HG02678 (cell line): ENCODE results near the gene TMEM120B.
"Not testable (repeated sequence)": the region's sequence is repeated elsewhere in the genome, so short reads cannot be mapped to it uniquely, and the experiment has no call there.

Source experiments
- ATAC-seq: cut with Tn5 transposase; IDR thresholded peaks from one replicate; pipeline ENCODE4 v1.9.1; 2021; ENCODE audit warnings: mild to moderate bottlenecking, moderate library complexity; ENCODE audit not compliant: unreplicated experiment

The TMEM120B gene

GRCh38 chr12:121741743-121742142, 29.2 kb downstream of the TMEM120B start:
- no peak for ATAC-seq

GRCh38 chr12:121745545-121745944, 33.0 kb downstream of the TMEM120B start:
- ATAC-seq, result not testable (repeated sequence)

- ATAC-seq, result no peak
Measured at GRCh38 chr12:121748218-121748570, 35.6 kb downstream of the TMEM120B start.

- peak; percentile 65 for ATAC-seq
Measured at GRCh38 chr12:121748571-121749265, 36.2 kb downstream of the TMEM120B start.

- no peak for ATAC-seq
Measured at GRCh38 chr12:121749267-121749666, 36.7 kb downstream of the TMEM120B start.

- no peak for ATAC-seq
Measured at GRCh38 chr12:121750507-121750955, 38.0 kb downstream of the TMEM120B start.

GRCh38 chr12:121751034-121751433, 38.5 kb downstream of the TMEM120B start:
- ATAC-seq, result no peak

GRCh38 chr12:121751749-121752351, 39.3 kb downstream of the TMEM120B start:
- no peak for ATAC-seq

- no peak for ATAC-seq
Measured at GRCh38 chr12:121753844-121754264, 41.3 kb downstream of the TMEM120B start.

- no peak for ATAC-seq
Measured at GRCh38 chr12:121754836-121755235, 42.3 kb downstream of the TMEM120B start.

GRCh38 chr12:121755591-121755990, 43.0 kb downstream of the TMEM120B start:
- ATAC-seq, result no peak

GRCh38 chr12:121758536-121758935, 46.0 kb downstream of the TMEM120B start:
- ATAC-seq, result not testable (repeated sequence)

- no peak for ATAC-seq
Measured at GRCh38 chr12:121762269-121762668, 49.7 kb downstream of the TMEM120B start.

GRCh38 chr12:121764808-121765207, 52.3 kb downstream of the TMEM120B start:
- no peak for ATAC-seq

GRCh38 chr12:121765573-121765972, 53.0 kb downstream of the TMEM120B start:
- no peak for ATAC-seq

- ATAC-seq, result no peak
Measured at GRCh38 chr12:121766290-121767039, 53.9 kb downstream of the TMEM120B start.

GRCh38 chr12:121767525-121768016, 55.0 kb downstream of the TMEM120B start:
- no peak for ATAC-seq

GRCh38 chr12:121769297-121769830, 56.8 kb downstream of the TMEM120B start:
- ATAC-seq, result no peak

- ATAC-seq, result no peak
Measured at GRCh38 chr12:121769831-121770301, 57.3 kb downstream of the TMEM120B start.

GRCh38 chr12:121770388-121770787, 57.8 kb downstream of the TMEM120B start:
- no peak for ATAC-seq
